Measurements from ENCODE around the gene EPB42.

Gene EPB42

DNA sequence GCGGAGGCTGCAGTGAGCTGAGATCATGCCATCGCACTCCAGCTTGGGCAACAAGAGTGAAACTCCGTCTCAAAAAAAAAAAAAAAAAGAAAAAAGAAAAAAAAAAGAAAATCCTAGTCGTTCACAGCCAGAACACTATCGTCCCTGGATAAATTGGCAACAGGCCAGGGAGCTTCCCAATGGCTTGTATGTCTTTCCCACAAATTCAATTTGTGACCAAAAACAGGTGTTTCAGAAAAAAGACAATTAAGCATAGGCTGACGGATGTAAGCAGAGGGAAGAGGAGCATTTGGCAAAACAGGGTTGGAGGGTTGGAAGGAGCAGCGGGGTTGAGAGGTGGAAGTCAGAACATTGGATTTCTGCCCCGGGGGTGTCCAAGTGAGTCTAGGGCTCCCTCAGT lies 8.5 kb downstream of the EPB42 start:
- TF ChIP-seq, protein P1, sequence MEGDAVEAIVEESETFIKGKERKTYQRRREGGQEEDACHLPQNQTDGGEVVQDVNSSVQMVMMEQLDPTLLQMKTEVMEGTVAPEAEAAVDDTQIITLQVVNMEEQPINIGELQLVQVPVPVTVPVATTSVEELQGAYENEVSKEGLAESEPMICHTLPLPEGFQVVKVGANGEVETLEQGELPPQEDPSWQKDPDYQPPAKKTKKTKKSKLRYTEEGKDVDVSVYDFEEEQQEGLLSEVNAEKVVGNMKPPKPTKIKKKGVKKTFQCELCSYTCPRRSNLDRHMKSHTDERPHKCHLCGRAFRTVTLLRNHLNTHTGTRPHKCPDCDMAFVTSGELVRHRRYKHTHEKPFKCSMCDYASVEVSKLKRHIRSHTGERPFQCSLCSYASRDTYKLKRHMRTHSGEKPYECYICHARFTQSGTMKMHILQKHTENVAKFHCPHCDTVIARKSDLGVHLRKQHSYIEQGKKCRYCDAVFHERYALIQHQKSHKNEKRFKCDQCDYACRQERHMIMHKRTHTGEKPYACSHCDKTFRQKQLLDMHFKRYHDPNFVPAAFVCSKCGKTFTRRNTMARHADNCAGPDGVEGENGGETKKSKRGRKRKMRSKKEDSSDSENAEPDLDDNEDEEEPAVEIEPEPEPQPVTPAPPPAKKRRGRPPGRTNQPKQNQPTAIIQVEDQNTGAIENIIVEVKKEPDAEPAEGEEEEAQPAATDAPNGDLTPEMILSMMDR (IDR thresholded peaks at IDR 0.05; ENCODE audit: low read depth, low read length) = no peak
- TF ChIP-seq POLR2A (IDR thresholded peaks at IDR 0.05; ENCODE audit: extremely low read depth, insufficient read length) (no peak), MYC (IDR thresholded peaks at IDR 0.05; ENCODE audit: low read depth, low read length) (no peak)
- TF ChIP-seq, protein P2, sequence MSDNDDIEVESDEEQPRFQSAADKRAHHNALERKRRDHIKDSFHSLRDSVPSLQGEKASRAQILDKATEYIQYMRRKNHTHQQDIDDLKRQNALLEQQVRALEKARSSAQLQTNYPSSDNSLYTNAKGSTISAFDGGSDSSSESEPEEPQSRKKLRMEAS (IDR thresholded peaks at IDR 0.05; ENCODE audit: low read depth, low read length) = no peak
- no peak for DNase-seq (ENCODE audit: low read depth)
- no peak overlapping the region for H3K4me3 ChIP-seq (ENCODE audit: low read depth, low read length)

DNA sequence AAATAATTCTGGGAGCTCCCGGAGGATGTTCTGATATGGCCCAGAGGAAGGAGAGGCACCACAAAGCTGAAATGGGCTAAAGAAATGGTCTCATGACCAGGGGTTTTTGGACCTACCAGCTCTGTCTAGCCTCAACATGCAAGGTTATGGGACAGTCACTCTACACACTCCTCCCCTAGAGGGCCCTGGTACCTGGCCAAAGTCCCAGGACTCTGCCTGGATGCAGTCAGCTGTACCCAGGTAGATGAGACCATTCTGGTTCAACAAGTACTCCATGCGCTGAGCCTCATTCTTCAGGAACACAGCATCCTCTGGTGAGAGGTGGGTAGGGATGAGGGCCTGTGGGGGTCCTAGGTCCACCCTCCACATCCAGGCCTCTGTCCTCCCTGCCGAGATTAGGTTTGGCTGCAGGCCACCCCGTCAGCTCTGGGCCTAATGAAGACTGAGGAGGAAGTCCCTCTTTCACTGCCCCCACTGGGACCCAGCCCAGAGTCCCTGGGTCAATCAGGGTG lies 9.5 kb downstream of the EPB42 start:
- DNase-seq (ENCODE audit: low read depth) = no peak
- H3K4me3 ChIP-seq (ENCODE audit: low read depth, low read length) = no peak overlapping the region
- no peak for TF ChIP-seq POLR2A (IDR thresholded peaks at IDR 0.05; ENCODE audit: extremely low read depth, insufficient read length)
- TF ChIP-seq, protein P1 (IDR thresholded peaks at IDR 0.05; ENCODE audit: low read depth, low read length) = no peak
- TF ChIP-seq, protein P2 (IDR thresholded peaks at IDR 0.05; ENCODE audit: low read depth, low read length) = no peak
- no peak for TF ChIP-seq MYC (IDR thresholded peaks at IDR 0.05; ENCODE audit: low read depth, low read length)

DNA sequence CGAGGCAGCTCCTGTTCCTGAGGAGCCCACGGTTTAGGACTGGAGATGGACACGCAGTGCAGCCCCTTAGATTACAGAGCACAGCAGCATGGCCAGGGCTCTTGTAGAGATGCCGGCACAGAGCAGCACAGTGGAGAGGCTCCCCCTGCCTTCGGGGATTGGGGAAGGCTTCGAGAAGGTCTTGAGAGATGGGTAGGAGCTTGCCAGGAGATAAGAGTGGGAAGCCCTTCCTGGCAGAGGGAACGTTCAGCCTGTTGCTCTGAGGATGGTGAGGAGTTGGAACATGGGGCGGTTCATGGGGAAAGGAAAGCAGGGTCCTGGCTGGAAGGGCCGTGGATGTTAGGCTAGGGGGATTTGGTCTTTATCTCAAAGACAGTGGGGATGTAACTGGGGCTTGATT lies 10.0 kb downstream of the EPB42 start:
- TF ChIP-seq, protein P2 (IDR thresholded peaks at IDR 0.05; ENCODE audit: low read depth, low read length) = no peak
- TF ChIP-seq MYC (IDR thresholded peaks at IDR 0.05; ENCODE audit: low read depth, low read length) (no peak), POLR2A (IDR thresholded peaks at IDR 0.05; ENCODE audit: extremely low read depth, insufficient read length) (no peak)
- TF ChIP-seq, protein P1 (IDR thresholded peaks at IDR 0.05; ENCODE audit: low read depth, low read length) = no peak
- H3K4me3 ChIP-seq (ENCODE audit: low read depth, low read length) = no peak overlapping the region
- DNase-seq (ENCODE audit: low read depth) = no peak

DNA sequence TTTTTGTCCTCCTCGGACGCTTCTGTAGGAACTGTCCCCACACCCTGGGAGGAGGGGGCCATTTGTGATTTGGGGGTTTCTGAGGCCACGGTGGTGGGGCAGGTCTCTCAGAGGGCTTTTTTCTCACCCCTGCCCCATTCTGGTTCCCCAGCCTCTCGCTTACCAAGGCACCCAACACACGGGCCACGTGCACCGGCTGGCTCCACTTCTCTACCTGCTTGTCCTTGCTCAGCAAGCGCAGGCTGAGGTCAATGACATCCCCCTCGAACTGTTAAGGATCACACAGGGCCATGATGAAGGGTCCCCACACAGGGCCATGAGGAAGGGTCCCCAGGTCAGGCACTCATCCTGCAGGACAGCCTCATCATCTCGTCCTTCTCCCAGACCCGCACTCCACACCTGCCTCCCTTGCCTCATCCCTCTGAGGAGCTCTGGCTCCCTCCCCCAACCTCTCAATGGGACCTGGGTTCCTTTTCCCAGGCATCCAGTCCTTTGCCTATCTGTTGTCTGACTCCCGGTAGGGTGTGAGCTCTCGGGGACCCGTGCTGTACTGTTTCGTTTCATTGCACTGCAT lies 10.6 kb downstream of the EPB42 start:
- H3K4me3 ChIP-seq (ENCODE audit: low read depth, low read length) = no peak overlapping the region
- no peak for DNase-seq (ENCODE audit: low read depth)
- TF ChIP-seq, protein P2 (IDR thresholded peaks at IDR 0.05; ENCODE audit: low read depth, low read length) = no peak
- TF ChIP-seq POLR2A (IDR thresholded peaks at IDR 0.05; ENCODE audit: extremely low read depth, insufficient read length) = no peak
- TF ChIP-seq, protein P1 (IDR thresholded peaks at IDR 0.05; ENCODE audit: low read depth, low read length) = no peak
- TF ChIP-seq MYC (IDR thresholded peaks at IDR 0.05; ENCODE audit: low read depth, low read length) = no peak

DNA sequence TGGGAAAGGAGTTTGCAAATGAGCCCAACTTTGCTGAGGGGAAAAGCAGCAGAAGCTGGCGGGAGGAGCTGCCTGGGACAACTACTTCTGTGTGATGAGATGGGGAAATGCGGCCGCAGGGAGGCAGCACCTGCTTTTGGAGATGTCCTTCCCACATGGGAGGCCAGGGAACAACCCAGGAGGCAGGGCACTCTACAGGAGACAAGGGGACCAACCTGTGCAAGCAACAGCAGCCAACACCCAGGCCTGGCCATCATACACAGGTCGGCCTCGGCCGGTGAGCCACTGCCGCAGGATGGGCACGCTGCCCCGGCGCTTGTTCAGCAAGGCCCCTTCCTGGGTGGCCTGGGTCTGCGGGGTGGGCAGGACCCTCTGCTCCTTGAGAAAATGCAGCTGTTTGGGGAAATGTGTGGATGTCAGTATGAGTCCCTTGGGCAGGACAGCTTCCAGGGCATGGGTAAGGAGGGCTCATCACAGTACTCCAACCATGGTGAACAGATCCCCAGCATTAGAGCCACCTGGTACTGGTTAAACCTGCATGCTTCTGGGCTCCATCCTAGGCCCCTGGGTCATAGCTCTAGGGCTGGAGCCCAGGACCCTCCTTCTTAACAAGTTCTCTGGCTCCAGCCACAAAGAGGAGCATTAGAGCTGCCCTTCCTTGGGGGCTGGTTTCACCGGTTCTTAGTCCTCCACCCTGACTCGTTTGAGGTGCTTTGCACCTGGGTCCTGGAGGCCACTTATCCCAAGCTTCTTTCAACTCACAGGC lies 11.6 kb downstream of the EPB42 start:
- TF ChIP-seq, protein P1 (IDR thresholded peaks at IDR 0.05; ENCODE audit: low read depth, low read length) = peak; percentile 15
- TF ChIP-seq MYC (IDR thresholded peaks at IDR 0.05; ENCODE audit: low read depth, low read length) = no peak
- DNase-seq (ENCODE audit: low read depth) = peak; percentile 54
- H3K4me3 ChIP-seq (ENCODE audit: low read depth, low read length) = no peak overlapping the region
